HG03196 (cell line): Measurements from ENCODE around the gene BICRAL.

Experiments used
- ATAC-seq: cut with Tn5 transposase; IDR thresholded peaks from one replicate; pipeline ENCODE4 v1.9.1; 2021; ENCODE audit not compliant: unreplicated experiment

The BICRAL gene

GRCh38 chr6:42762426-42762859, 19.4 kb upstream of the BICRAL start:
- ATAC-seq: no peak

- ATAC-seq: no peak
Measured at GRCh38 chr6:42762950-42763349, 18.9 kb upstream of the BICRAL start.

- no peak for ATAC-seq
Measured at GRCh38 chr6:42764911-42765648, 16.8 kb upstream of the BICRAL start.

GRCh38 chr6:42766163-42766670, 15.6 kb upstream of the BICRAL start:
- no peak for ATAC-seq

- ATAC-seq: no peak
Measured at GRCh38 chr6:42769051-42769450, 12.8 kb upstream of the BICRAL start.

- ATAC-seq: no peak
Measured at GRCh38 chr6:42769836-42770235, 12.0 kb upstream of the BICRAL start.

- ATAC-seq: peak; percentile 13
Measured at GRCh38 chr6:42771741-42772100, 10.1 kb upstream of the BICRAL start.

GRCh38 chr6:42774201-42774600, 7.7 kb upstream of the BICRAL start:
- no peak for ATAC-seq

- peak; percentile 36 for ATAC-seq
Measured at GRCh38 chr6:42774821-42775487, 6.9 kb upstream of the BICRAL start.

- ATAC-seq: no peak
Measured at GRCh38 chr6:42777126-42777822, 4.6 kb upstream of the BICRAL start.

- no peak for ATAC-seq
Measured at GRCh38 chr6:42778122-42778521, 3.7 kb upstream of the BICRAL start.

- ATAC-seq: no peak
Measured at GRCh38 chr6:42779521-42779920, 2.3 kb upstream of the BICRAL start.

GRCh38 chr6:42781546-42781795, 381 bp upstream of the BICRAL start:
- ATAC-seq: no peak

GRCh38 chr6:42782689-42783176, 881 bp downstream of the BICRAL start:
- ATAC-seq: peak; percentile 20

- peak; percentile 37 for ATAC-seq
Measured at GRCh38 chr6:42783177-42783875, 1.5 kb downstream of the BICRAL start.

- ATAC-seq: no peak
Measured at GRCh38 chr6:42783876-42784642, 2.2 kb downstream of the BICRAL start.

- no peak for ATAC-seq
Measured at GRCh38 chr6:42784717-42785498, 3.1 kb downstream of the BICRAL start.

- no peak for ATAC-seq
Measured at GRCh38 chr6:42786525-42786985, 4.7 kb downstream of the BICRAL start.

GRCh38 chr6:42787063-42787472, 5.2 kb downstream of the BICRAL start:
- ATAC-seq: no peak

GRCh38 chr6:42788671-42789070, 6.8 kb downstream of the BICRAL start:
- ATAC-seq: no peak
